ENCODE measurements around the gene AFF1. TPM values are rescaled to one million over a fixed set of nuclear protein-coding genes. Genes with fewer than 3 reads are reported as not detected.

The AFF1 gene
- total RNA-seq, 1 donor from 2014 or later: 89.3 TPM

- H3K36me3 Mint-ChIP-seq (ENCODE audit: insufficient read depth): peaks cover 10% of the 10 kb centered on the region
- no peak overlapping the region for H3K4me3 Mint-ChIP-seq (ENCODE audit: low read depth)
- no peak for DNase-seq (ENCODE audit: low spot score, unreplicated experiment)
- H3K4me1 Mint-ChIP-seq (ENCODE audit: low read depth): no peaks in the 10 kb centered on the region
- H3K9me3 Mint-ChIP-seq (ENCODE audit: low read depth): no peaks in the 10 kb centered on the region
- no peaks in the 10 kb centered on the region for H3K27me3 Mint-ChIP-seq
- no peak for TF ChIP-seq CTCF (IDR thresholded peaks at IDR 0.05; ENCODE audit: unreplicated experiment)
- no peak overlapping the region for H3K27ac Mint-ChIP-seq
Observed at GRCh38 chr4:87166296-87166854, 231.6 kb downstream of the AFF1 start.

GRCh38 chr4:87171944-87172343, 237.1 kb downstream of the AFF1 start:
- no peak for DNase-seq (ENCODE audit: low spot score, unreplicated experiment)
- Mint-ChIP-seq H3K27me3 (no peaks in the 10 kb centered on the region), H3K9me3 (ENCODE audit: low read depth) (no peaks in the 10 kb centered on the region), H3K27ac (no peak overlapping the region), H3K4me3 (ENCODE audit: low read depth) (no peak overlapping the region), H3K36me3 (ENCODE audit: insufficient read depth) (peaks cover 6% of the 10 kb centered on the region), H3K4me1 (ENCODE audit: low read depth) (no peaks in the 10 kb centered on the region)
- no peak for TF ChIP-seq CTCF (IDR thresholded peaks at IDR 0.05; ENCODE audit: unreplicated experiment)

GRCh38 chr4:87174672-87175071, 239.9 kb downstream of the AFF1 start:
- Mint-ChIP-seq H3K36me3 (ENCODE audit: insufficient read depth) (peaks cover 4% of the 10 kb centered on the region), H3K9me3 (ENCODE audit: low read depth) (no peaks in the 10 kb centered on the region), H3K27ac (no peak overlapping the region), H3K4me3 (ENCODE audit: low read depth) (no peak overlapping the region), H3K4me1 (ENCODE audit: low read depth) (no peaks in the 10 kb centered on the region), H3K27me3 (no peaks in the 10 kb centered on the region)
- no peak for DNase-seq (ENCODE audit: low spot score, unreplicated experiment)
- TF ChIP-seq CTCF (IDR thresholded peaks at IDR 0.05; ENCODE audit: unreplicated experiment): no peak

GRCh38 chr4:87179751-87180150, 244.9 kb downstream of the AFF1 start:
- no peak overlapping the region for H3K27ac Mint-ChIP-seq

GRCh38 chr4:87180767-87181166, 246.0 kb downstream of the AFF1 start:
- peaks cover 5% of the 10 kb centered on the region for H3K36me3 Mint-ChIP-seq (ENCODE audit: insufficient read depth)
- H3K4me1 Mint-ChIP-seq (ENCODE audit: low read depth): no peaks in the 10 kb centered on the region
- no peak for TF ChIP-seq CTCF (IDR thresholded peaks at IDR 0.05; ENCODE audit: unreplicated experiment)
- no peak overlapping the region for H3K4me3 Mint-ChIP-seq (ENCODE audit: low read depth)
- DNase-seq (ENCODE audit: low spot score, unreplicated experiment): no peak
- no peaks in the 10 kb centered on the region for H3K27me3 Mint-ChIP-seq
- no peaks in the 10 kb centered on the region for H3K9me3 Mint-ChIP-seq (ENCODE audit: low read depth)
- no peak overlapping the region for H3K27ac Mint-ChIP-seq

More at GRCh38 chr4:87179751-87180150, 244.9 kb downstream of the AFF1 start:
- Mint-ChIP-seq H3K4me1 (ENCODE audit: low read depth) (no peaks in the 10 kb centered on the region), H3K27me3 (no peaks in the 10 kb centered on the region), H3K36me3 (ENCODE audit: insufficient read depth) (peaks cover 5% of the 10 kb centered on the region), H3K4me3 (ENCODE audit: low read depth) (no peak overlapping the region), H3K9me3 (ENCODE audit: low read depth) (no peaks in the 10 kb centered on the region)
- DNase-seq (ENCODE audit: low spot score, unreplicated experiment): no peak
- no peak for TF ChIP-seq CTCF (IDR thresholded peaks at IDR 0.05; ENCODE audit: unreplicated experiment)

Data from progenitor cell of endocrine pancreas (in vitro differentiated cells).